ENCODE data around the gene ADPRHL1.

The ADPRHL1 gene

DNA sequence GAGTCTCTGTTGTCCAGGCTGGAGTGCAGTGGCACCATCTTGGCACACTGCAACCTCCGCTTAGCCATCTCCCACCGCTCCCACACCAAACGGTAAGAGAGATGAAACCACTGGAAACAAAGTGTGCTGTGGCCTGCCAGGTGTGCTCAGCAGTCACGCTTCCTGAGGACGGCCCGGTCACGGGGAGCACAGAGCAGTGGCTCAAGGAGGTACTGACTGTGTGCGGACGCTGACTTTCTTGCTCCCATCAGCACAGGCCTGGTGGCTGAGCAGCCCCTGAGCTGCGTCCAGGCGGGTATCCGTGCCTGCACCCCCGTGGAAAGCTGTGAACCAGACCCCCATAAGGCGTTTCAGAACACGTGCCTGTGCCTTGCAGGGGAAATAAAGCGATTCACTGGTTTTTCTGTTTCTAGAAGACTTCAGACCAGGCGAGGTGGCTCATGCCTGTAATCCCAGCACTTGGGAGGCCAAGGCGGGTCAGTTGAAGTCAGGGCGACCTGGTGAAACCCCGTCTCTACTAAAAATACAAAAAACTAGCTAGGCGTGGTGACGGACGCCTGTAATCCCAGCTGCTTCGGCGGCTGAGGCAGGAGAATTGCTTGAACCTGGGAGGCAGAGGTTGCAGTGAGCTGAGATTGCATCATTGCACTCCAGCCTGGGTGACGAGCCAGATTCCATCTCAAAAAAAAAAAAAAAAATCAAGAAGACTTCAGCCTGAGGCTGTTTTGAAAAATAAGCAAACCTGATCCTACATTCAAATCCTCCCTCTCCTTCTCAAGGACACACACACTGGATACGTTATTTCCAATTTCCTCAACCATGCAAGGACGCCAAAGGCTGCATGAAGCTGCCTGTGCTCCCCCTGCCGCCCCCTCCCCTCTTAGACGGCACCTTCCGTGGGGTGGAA, 25.5 kb downstream of the ADPRHL1 start:
- no peak for TF ChIP-seq POLR2A (IDR thresholded peaks at IDR 0.05; ENCODE audit: low read depth, low read length)
- DNase-seq (ENCODE audit: insufficient read length, low spot score), result no peak

DNA sequence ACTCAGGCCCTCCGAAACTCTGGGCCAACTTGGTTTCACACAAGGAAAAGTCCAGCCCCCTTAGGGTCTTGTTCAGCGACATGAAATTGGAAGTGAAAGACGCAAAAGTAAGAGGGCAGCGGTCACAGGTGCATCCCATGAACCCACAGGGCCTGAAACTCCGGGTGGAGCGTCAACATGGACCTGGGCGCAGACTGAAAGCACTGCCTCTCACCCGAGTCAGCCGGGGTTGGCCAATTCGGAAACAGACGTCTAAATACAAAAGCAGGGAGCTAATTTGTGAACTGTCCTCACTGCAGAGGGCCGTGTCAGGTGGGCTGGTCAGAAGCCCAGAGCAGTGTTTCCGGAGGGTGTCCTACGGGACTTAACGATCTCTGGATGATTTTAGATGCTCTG, 26.7 kb downstream of the ADPRHL1 start:
- FAIRE-seq (no peak), DNase-seq (ENCODE audit: insufficient read length, low spot score) (no peak)
- no peak for TF ChIP-seq POLR2A (IDR thresholded peaks at IDR 0.05; ENCODE audit: low read depth, low read length)

More for the DNA sequence above, 25.5 kb downstream of the ADPRHL1 start:
- no peak for FAIRE-seq

DNA sequence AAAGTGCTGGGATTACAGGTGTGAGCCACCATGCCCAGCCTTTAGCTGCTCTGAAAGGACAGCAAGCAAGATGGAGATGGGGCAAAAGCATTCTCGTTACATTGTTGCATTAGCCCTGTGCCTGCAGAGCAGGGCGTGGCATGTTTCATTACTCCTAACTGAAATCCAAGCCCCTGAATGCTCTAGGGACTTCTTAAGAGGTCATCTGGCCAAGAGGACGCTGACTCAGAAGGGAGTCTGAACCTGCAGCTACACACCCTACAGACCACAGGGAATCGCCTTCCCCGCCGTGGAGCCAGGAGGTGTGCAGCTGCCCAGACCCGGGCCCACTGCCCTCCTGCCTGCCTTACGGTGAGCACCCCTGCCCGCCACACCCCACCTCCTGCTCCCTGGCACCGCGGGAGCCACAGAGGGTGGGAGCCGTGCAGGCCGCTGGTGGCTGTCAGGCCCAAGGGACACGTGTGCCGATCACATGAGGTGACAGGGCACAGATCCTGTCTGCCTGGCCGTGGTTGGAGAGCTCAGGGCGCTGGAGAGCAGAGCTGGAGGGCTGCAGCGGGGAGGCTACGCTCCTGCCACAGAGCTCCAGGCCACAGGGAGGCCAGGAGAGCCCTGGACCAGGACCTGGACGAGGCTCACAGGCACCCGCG, 27.2 kb downstream of the ADPRHL1 start:
- no peak for TF ChIP-seq POLR2A (IDR thresholded peaks at IDR 0.05; ENCODE audit: low read depth, low read length)
- FAIRE-seq, result peak; percentile 58
- peak; percentile 47 for DNase-seq (ENCODE audit: insufficient read length, low spot score)

DNA sequence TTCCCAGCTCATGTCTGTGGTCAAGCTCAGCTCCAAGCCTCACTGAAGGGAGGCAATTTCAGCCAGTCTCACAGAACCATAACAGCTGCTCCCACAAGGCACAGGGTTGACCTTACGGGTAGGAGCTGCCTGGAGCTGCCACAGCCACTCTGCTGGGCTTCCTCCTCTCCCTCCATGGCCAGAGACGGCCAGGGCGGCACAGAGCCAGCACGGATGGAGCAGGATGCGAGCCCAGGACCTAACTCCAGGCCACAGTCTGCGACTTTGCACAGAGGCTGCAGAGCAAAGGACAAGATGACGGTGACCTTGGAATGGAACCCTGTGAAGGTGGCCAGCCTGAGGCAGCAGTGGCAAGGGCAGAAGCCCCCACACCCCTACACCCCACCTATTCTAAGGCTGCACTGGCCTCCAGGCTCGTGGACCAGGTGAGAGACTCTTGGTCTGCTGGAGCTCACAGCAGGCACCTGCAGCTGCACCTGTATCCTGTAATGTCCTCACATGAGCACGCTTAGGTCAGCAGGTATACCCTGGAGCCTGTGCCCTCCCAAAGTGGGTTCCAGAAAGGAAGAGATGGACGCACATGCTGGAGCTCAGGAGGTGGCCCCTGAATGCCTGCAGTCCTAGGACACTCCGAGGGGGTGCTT, 29.6 kb downstream of the ADPRHL1 start:
- FAIRE-seq (no peak), DNase-seq (ENCODE audit: insufficient read length, low spot score) (no peak)
- TF ChIP-seq POLR2A (IDR thresholded peaks at IDR 0.05; ENCODE audit: low read depth, low read length), result no peak

DNA sequence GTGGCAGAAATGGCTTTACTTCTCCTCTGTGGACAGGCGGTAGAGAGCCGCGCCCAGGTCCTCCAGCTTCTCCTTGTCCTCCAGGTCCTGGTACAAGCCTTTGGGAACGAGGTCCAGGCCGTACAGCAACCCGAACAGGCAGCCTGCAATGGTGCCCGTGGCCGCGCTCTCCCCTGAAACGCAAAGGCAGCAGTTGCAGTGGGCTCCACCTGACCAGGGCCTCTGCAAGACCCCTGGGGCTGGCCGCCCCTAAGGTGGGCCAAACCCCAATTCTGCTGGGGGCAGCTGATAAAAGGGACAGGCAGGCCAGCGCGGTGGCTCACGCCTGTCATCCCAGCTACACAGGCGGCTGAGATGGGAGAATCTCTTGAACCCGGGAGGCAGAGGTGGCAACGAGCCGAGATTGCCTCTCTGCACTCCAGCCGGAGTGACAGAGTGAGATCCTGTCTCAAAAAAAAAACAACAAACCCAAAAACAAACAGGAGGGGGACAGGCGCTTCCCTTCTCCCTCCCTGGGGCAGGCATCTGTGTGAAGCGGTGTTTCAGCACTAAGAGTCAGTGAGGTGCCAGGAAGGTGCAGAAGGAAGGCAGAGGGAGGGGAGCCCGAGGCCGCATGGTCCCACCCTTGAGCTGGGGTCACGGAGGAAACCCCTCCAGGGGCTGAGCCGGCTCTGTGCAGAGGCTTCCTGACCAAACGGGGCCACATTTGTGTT, 30.3 kb downstream of the ADPRHL1 start:
- no peak for FAIRE-seq
- TF ChIP-seq POLR2A (IDR thresholded peaks at IDR 0.05; ENCODE audit: low read depth, low read length), result no peak
- no peak for DNase-seq (ENCODE audit: insufficient read length, low spot score)

DNA sequence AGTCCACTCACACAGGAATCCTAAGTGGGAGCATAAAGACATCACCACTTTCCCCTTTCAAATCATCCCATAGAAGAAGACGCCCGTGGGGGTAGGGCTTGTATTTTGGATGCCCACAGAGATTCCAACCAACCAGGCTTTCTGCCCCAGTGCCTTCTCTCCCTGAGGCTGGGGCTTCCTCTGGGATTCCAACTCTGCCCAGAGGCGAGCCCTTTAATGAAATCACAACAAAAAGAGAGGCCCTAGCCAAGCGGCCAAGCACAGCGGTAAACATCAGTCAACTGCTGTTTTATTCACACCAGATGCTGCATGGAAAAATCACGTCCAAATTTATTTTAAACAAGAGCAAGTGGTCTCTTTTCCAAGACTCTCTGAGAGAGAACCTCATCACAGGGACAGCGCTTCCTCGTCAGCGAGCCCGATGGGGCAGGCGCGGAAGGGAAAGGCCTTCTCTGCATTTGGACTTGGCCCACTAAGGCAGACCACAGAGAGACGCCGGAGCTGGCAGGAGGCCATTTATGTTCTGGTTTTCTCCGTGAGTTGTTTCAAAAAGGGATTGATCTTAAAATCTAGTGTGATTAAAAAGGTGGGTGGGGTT, 31.5 kb downstream of the ADPRHL1 start:
- FAIRE-seq (no peak), DNase-seq (ENCODE audit: insufficient read length, low spot score) (no peak)
- TF ChIP-seq POLR2A (IDR thresholded peaks at IDR 0.05; ENCODE audit: low read depth, low read length), result no peak

DNA sequence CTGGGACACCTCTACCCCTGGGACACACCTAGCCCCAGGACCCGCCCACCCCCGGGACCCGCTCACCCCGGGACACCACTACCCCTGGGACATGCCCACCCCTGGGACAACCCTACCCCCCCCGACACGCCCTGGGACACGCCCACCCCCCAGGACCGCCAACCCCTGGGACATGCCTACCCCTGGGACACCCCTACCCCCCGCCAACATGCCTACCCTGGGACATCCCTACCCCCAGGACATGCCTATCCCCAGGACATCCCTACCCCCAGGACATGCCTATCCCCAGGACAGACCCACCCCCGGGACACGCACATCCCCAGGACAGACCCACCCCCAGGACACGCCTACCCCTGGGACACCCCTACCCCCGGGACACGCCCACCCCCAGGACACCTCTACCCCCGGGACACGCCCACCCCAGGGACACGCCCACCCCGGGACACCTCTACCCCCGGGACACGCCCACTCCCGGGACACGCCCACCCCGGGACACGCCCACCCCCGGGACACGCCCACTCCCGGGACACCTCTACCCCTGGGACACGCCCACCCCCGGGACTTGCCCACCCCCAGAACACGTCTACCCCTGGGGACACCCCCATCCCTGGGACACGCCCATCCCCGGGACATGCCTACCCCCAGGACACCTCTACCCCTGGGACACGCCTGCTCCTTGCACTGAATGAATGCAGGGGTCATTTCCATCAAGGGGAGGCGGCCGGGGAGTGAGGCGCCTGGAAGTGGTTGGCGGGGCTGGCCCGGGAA, 32.3 kb downstream of the ADPRHL1 start:
- FAIRE-seq, result no peak
- DNase-seq (ENCODE audit: insufficient read length, low spot score), result no peak
- TF ChIP-seq POLR2A (IDR thresholded peaks at IDR 0.05; ENCODE audit: low read depth, low read length), result no peak

DNA sequence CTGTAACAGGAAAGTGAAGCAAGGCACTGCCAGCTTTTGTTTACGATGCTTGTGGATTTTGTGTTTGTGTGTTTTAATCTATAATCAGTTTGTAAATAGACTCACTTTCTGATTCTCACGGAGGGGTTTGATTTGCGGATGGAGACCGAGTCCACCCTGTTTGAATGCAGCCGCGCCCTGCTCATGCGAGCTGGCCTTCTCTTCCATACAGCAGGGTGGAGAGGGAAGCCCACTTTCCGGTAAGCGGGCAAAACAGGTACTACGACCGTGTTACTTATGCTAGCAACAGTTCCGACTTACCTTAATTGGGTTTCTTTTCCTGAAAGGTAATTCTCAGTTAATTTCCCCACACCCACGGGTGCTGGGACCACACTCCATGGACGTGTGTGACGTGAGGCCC, 33.1 kb downstream of the ADPRHL1 start:
- TF ChIP-seq POLR2A (IDR thresholded peaks at IDR 0.05; ENCODE audit: low read depth, low read length), result no peak
- no peak for FAIRE-seq
- no peak for DNase-seq (ENCODE audit: insufficient read length, low spot score)

DNA sequence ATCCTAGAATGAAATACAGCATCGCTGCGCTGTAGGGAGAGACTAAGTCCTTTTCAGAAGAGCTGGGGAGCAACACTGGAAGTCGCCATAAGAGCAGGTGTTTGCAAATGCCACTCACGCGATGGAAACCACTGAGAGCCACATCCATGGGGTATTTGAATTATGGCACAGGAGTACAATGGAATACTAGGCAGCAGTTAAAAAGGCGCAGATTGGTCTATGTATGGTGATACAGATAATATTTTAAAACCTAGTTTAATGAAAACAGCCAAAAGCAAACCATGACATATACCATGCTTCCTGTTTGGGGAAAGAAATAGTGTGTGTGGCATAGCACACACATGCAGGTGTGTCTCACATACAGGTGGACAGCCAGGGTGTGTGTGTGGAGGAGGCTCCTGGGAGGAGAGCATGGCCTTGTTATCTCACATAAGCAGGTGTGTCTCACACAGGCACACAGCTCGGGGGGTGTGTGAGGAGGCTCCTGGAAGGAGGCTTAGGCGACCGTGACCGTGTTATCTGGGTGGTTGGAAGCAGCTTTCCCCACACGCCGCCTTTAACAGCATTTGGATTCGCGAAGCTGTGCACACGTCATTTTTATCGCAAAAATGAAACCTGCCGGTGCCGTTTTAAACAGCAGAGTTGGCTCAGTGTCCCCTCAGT, 33.6 kb downstream of the ADPRHL1 start:
- TF ChIP-seq POLR2A (IDR thresholded peaks at IDR 0.05; ENCODE audit: low read depth, low read length), result no peak
- DNase-seq (ENCODE audit: insufficient read length, low spot score) (no peak), FAIRE-seq (no peak)

DNA sequence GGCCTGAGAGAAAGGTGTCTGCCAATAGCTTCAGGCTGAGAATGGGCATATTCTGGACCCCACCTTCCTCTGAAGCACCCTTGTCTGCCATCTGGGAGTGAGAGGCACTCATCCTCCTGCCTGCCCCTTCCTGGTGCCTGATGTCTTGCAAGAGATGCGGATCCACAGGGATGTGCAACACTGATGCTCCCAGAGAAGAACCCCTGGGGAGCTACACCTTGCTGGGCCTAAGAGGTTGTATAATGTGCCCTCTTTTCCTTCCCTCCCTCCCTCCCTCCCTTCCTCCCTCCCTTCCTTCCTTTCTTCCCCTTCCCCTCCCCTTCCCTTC, 34.6 kb downstream of the ADPRHL1 start:
- DNase-seq (ENCODE audit: insufficient read length, low spot score) (no peak), FAIRE-seq (no peak)
- no peak for TF ChIP-seq POLR2A (IDR thresholded peaks at IDR 0.05; ENCODE audit: low read depth, low read length)

DNA sequence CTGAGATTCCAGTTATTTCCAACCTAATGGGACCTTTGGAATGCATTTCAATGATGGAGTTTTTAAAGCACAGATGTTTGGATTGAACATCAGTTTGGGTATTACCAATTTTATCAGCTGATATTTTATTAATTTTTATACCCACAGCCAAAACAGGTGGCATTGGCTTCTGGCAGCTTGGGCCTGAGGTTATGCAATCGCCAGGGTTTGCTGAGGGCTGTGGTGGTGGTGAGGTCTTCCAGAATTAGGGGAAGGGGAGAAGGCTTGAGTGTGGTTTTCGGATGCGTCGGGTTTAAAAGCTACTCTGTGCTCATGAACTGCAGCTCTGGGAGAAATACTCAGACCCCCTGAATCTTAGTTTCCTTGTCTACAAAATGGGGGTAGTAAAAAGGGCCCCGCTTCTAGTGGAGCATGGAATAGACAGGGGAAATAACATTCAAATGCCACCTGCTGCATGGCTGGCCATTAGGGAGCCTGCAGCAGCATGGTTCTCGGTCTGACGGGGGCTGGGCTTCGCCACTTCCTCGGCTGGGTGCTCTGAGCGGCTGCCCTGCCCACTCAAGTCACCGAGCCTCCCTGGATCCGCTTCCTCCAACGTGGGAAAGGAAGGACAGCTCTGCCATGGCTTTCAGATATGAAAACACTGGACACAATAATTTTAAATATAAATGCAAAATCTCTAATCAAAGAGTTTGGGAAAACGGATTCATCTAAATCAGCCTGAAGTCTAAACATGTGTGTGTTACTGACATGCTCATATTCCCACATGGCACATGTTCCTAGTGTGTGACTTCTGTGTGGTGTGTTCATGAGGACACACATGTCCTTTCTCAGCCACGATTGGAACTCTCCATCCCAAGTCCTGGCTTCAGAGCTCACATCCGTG, 35.2 kb downstream of the ADPRHL1 start:
- no peak for TF ChIP-seq POLR2A (IDR thresholded peaks at IDR 0.05; ENCODE audit: low read depth, low read length)
- FAIRE-seq, result no peak
- no peak for DNase-seq (ENCODE audit: insufficient read length, low spot score)

All from H54 (cell line).